GM21528 (cell line): ENCODE measurements around the gene AZU1.

Experiments
- ATAC-seq: cut with Tn5 transposase; IDR thresholded peaks from one replicate; pipeline ENCODE4 v1.9.1; 2021; ENCODE audit warnings: mild to moderate bottlenecking, moderate library complexity; ENCODE audit not compliant: unreplicated experiment, low FRiP score

AZU1 gene, protein sequence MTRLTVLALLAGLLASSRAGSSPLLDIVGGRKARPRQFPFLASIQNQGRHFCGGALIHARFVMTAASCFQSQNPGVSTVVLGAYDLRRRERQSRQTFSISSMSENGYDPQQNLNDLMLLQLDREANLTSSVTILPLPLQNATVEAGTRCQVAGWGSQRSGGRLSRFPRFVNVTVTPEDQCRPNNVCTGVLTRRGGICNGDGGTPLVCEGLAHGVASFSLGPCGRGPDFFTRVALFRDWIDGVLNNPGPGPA

DNA sequence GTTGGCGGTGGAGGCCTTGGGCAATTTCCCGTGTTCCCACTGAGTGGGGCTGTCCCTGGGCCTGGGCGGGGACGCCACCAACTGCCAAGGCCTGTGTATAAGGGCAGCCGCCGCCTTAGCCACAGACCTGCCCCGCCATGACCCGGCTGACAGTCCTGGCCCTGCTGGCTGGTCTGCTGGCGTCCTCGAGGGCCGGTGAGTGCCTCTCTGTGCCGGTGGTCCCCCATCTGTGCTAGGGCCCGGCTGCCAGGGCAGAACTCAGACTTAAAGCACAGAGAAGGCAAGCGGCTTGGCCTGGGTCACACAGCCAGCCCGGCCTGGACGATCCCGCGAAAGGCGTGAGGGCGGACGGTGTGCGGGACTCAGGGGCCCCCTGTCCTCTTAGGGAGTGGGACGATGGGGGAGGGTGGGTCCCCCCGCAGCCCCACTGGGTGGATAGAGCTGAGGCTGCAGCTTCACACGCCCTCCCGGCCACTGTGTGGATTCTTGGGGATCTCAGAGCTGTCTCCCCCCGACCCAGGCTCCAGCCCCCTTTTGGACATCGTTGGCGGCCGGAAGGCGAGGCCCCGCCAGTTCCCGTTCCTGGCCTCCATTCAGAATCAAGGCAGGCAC lies at the start of gene AZU1:
Gene AZU1 (plus strand): TSS at position 128 of the 612 bp plus-strand sequence. CDS start 10 bp downstream, at position 138.
- ATAC-seq, result no peak

- ATAC-seq, result no peak
Observed at GRCh38 chr19:778910-779653, 48.6 kb upstream of the AZU1 start.

GRCh38 chr19:780935-781334 lies 46.7 kb upstream of the AZU1 start:
- no peak for ATAC-seq

DNA sequence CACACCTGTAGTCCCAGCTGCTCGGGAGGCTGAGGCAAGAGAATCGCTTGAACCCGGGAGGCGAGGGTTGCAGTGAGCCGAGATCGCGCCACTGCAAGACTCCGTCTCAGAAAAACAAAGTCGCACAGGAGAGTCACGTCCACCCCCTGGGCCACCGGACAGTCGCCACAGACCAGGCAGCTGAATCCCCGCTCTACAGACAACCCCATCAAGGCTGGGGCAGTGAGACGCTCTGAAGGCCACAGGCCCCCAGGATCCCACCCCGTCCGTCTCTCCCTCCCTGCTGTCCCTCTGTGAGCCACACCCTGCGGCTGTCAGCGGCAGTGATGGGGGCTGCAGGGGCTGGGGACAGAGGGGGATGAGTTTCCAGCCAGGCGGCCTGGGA lies 45.8 kb upstream of the AZU1 start:
- no peak for ATAC-seq

- no peak for ATAC-seq
Observed at GRCh38 chr19:782185-782877, 45.3 kb upstream of the AZU1 start.

DNA sequence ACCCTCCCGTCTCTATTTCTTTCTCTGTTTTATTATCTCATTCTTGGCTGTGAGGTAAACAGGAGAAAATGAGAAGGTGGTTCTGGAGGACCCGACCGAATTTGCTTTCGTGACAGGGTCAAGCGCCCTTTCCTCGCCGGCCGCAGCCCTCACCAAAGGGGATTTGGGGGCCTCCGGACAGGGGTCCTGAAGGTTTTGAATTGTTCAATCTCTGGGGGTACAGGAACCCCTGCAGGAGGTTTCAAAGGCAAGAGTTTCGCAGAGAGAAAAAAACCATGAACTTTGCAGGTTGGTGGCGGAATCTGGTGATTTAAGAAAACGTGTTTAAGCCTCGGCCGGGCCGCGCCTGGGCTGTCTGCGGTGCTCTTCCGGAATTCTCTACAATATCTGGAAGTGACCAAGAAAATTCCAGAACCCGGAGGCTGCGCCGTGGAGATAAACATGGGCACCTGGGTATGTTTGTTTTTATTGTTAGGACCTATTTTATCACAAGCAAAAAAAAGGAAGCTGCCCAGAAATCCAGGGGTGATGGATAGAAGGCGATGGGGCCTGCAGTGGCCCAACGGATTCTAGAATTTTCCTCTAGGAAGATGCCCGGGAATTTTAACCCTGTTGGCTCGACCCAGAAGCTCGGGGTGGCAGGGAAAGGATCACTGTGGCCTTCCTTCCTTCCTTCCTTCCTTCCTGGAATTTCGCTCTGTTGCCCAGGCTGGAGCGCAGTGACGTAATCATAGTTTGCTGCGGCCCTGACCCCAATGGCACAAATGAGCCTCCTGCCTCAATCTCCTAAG lies 44.6 kb upstream of the AZU1 start:
- no peak for ATAC-seq

- no peak for ATAC-seq
Observed at GRCh38 chr19:784541-784940, 43.1 kb upstream of the AZU1 start.

- ATAC-seq, result no peak
Observed at GRCh38 chr19:787536-787935, 40.1 kb upstream of the AZU1 start.

DNA sequence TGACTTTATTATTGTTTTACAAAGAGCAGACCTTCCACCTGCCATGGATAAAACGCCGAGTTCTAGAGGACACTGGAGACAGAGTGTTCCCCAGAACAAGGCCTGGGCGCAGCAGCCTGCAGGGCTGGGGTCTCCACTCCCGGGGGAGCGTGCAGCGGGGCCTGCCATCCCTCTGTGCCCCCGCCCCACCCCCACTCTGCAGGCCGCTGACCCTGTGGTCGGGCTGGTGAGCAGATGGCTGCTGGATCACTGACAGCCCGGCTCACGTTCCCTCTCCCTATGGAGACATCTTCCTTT lies 39.0 kb upstream of the AZU1 start:
- ATAC-seq, result no peak

DNA sequence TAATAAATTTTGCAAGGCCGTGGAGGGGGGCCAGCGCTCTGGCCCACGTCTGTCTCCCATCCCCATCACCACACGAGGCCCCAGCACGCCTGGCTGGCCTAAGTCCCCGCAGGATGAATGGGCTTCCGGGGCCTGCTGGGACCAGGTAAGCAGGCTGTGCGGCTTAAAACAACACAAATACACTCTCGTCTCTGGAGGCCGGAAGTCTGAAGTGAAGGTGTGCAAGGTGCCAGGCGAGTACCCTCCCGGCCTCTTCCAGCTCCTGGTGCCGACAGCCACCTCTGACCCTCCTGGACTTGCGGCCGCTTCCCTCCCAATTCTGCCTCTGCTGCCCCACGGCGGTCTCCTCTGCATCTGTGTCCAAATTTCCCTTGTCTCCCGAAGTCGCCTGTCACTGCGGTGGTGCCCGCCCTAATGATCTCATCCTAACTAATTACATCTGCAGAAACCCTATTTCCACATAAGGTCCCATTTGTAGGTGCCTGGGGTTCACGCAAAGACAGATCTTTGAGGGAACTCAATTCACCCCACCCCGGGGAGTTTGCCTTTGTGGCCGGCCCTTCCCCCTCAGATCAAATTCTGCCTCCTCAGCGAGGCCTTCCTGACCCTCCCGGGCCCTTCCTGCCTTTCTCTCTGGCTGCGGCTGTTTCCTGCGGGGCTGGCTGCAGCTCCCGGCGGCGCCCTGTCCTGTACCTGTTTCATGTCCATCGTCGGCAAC lies 38.5 kb upstream of the AZU1 start:
- no peak for ATAC-seq

GRCh38 chr19:789701-790060 lies 38.0 kb upstream of the AZU1 start:
- ATAC-seq, result no peak

- no peak for ATAC-seq
Observed at GRCh38 chr19:791007-791566, 36.5 kb upstream of the AZU1 start.

DNA sequence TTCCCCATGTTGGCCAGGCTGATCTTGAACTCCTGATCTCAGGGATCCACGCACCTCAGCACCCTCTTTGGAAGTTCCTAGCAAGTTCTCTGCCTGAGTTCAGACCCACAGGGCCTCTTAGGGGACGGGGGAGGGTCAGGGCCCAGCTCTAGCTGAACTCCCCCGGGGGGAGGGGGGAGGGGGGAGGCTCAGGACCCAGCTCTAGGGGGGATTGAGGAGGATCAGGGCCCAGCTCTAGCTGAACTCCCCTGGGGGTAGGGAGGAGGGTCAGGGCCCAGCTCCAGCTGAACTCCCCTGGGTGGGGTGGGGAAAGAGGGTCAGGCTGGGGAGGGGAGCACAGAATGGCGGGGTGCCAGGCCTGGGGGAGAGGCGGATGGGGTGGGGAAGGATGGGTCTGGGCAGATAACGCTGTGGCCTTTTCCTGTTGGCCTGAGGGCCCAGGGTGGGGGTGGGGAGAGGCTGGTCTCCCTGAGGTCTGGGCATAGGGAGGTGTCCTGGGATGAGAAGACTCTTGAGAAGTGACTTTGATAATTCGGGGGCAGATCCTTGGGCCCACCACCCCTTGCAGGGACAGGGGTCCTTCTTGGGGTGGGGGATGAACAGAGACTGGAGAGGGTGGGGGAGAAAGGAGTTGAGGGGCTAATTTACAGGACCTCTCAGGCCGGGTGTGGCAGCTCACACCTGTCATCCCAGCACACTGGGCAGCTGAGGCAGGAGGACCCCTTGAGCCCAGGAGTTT lies 35.9 kb upstream of the AZU1 start:
- no peak for ATAC-seq

DNA sequence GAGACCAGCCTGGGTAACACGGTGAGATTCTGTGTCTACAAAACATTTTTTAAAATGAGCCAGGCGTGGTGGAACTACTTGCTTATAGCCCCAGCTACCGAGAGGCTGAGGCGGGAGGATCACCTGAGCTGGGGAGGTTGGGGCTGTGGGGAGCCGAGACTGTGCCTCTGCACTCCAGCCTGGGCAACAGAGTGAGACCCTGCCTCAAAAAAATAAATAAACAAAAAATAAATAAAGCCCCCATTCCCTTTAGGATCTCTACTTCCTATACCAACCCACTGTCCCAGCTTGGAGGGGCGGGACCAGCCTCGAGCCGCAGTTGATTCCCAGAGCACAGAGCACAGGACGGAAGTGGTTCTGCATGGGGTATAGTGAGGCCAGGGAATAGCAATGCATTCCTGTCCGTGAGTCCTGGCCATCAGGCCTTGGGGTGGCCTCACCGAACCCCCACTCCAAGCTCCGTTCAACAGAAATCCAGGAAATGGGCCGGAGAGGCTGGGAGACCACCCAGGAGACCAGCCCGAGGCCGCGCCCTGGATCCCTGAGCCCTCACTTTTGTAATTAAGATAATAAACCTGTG lies 35.2 kb upstream of the AZU1 start:
- no peak for ATAC-seq

DNA sequence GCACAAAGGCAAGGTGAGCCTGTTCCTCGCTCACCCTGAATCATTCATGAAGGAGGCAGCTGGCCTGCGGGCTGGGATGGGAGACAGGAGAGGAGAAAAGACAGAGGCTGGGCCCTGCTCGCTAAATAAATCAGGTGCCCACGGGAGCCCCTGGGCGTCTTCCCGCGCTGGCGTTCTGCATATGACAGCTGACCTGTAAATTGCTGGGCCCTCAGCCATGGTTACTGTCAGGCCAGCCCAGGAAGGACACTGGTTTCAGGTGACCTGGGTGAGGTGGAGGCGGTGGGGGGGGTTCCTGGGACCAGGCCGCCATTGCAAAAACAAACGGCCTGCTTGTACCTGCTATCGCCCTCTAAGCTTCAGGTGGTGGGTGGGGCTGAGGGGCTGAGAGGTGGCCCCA lies 33.8 kb upstream of the AZU1 start:
- ATAC-seq, result no peak

- no peak for ATAC-seq
Observed at GRCh38 chr19:795073-795611, 32.5 kb upstream of the AZU1 start.

- no peak for ATAC-seq
Observed at GRCh38 chr19:795691-796581, 31.7 kb upstream of the AZU1 start.
